HCT116 (cell line): ENCODE data around the gene HHLA2. TPM values are rescaled to one million over a fixed set of nuclear protein-coding genes. Genes with fewer than 3 reads are reported as not detected.

ENCODE experiments used
- ATAC-seq: fragments of 200-7000 bp; cut with Tn5 transposase; 2 replicates; pipeline ENCODE4 v1.9.1; 2020; ENCODE audit warnings: mild to moderate bottlenecking, moderate library complexity
- BruUV-seq: library from RNA; stranded (reverse); fragments of 400-500 nt; replicated peaks from 2 replicates; lab custom pipeline; 2021; lab: Mats Ljungman, UMichigan
- CTCF ChIA-PET: fragments of 300-600 bp; sonication (Branson Sonifier 250); formaldehyde crosslinking; loops from one replicate; lab custom pipeline; 2021; ENCODE audit warnings: antibody characterized with exemption; lab: Charles Lee
- POLR2A ChIA-PET: fragments of 300-600, 350-600 bp; sonication (Branson Sonifier 250); formaldehyde crosslinking; loops from one replicate; lab custom pipeline; 2021; ENCODE audit warnings: antibody characterized with exemption; lab: Charles Lee
- RAD21 ChIA-PET, 2 experiments: fragments of 300-600 bp; sonication (Branson Sonifier 250); formaldehyde crosslinking; loops; one replicate each; lab custom pipeline; 2023; ENCODE audit warnings: low total read pairs in 2 of 2; ENCODE audit not compliant: uncharacterized antibody in 2 of 2, unreplicated experiment in 2 of 2, low non-redundant PET in 1 of 2; lab: Charles Lee
- DNase-seq: peaks from one replicate; pipeline ENCODE4 v3.0.0-alpha.2; 2010; ENCODE audit warnings: low read depth, low spot score
- H2AFZ ChIP-seq: fragments of 200-600 bp; shearing (Covaris generic), sonication (generic); 2 replicates; pipeline ENCODE4 v1.6.1; 2017; ENCODE audit warnings: low read depth, mixed run types, mixed read lengths, antibody characterized with exemption, low read length; ENCODE audit not compliant: poor library complexity, severe bottlenecking
- H3K27ac ChIP-seq: 2 replicates; pipeline ENCODE4 v1.5.1; 2012; ENCODE audit warnings: low read depth, low read length
- H3K27me3 ChIP-seq: fragments of 200-600 bp; sonication (generic); 2 replicates; pipeline ENCODE4 v1.6.1; 2016; ENCODE audit warnings: mixed run types, low read length, mixed read lengths; ENCODE audit not compliant: insufficient read depth
- H3K36me3 ChIP-seq, 2 experiments: fragments of 200-500 bp in 1 of 2; fragments of 200-600 bp in 1 of 2; sonication (Bioruptor generic) in 1 of 2; sonication (generic) in 1 of 2; 2 replicates each; pipeline versions ENCODE4 v1.5.1 to v1.6.1; 2014 to 2016; ENCODE audit warnings: low read length in 2 of 2, inconsistent platforms in 1 of 2, mixed read lengths in 1 of 2, mixed run types in 1 of 2; ENCODE audit not compliant: insufficient read depth in 2 of 2, control insufficient read depth in 1 of 2
- H3K4me1 ChIP-seq, 2 experiments: fragments of 200-600 bp in 1 of 2; sonication (generic) in 1 of 2; 2 replicates each; pipeline versions ENCODE4 v1.5.1 to v1.6.1; 2012 to 2017; ENCODE audit warnings: low read length in 2 of 2, inconsistent platforms in 1 of 2, mild to moderate bottlenecking in 1 of 2, mixed read lengths in 1 of 2, mixed run types in 1 of 2, moderate library complexity in 1 of 2; ENCODE audit not compliant: insufficient read depth in 2 of 2, control insufficient read depth in 1 of 2
- H3K4me2 ChIP-seq: fragments of 200-600 bp; sonication (generic); 2 replicates; pipeline ENCODE4 v1.6.1; 2017; ENCODE audit warnings: mixed run types, low read length, mixed read lengths
- H3K4me3 ChIP-seq, 2 experiments: fragments of 200-600 bp in 1 of 2; sonication (generic) in 1 of 2; replicated peaks in 1 of 2; 2 replicates each; pipeline ENCODE4 v1.5.1; 2011 to 2016; ENCODE audit warnings: low read length in 2 of 2, control low read depth in 1 of 2, low read depth in 1 of 2, mild to moderate bottlenecking in 1 of 2, mixed read lengths in 1 of 2, mixed run types in 1 of 2
- H3K79me2 ChIP-seq: fragments of 200-600 bp; sonication (generic); 2 replicates; pipeline ENCODE4 v1.6.1; 2017; ENCODE audit warnings: mild to moderate bottlenecking, mixed run types, low read length, moderate library complexity, mixed read lengths; ENCODE audit not compliant: insufficient read depth
- H3K9ac ChIP-seq: fragments of 200-600 bp; sonication (generic); 2 replicates; pipeline ENCODE4 v1.6.1; 2016; ENCODE audit warnings: low read length, mixed read lengths
- H3K9me2 ChIP-seq: fragments of 200-600 bp; sonication (generic), shearing (Covaris generic); 2 replicates; pipeline ENCODE4 v1.6.1; 2017; ENCODE audit warnings: mixed run types, mild to moderate bottlenecking, moderate library complexity; ENCODE audit not compliant: insufficient read depth
- H3K9me3 ChIP-seq, 2 experiments: fragments of 200-500 bp in 1 of 2; fragments of 200-600 bp in 1 of 2; sonication (Bioruptor generic) in 1 of 2; sonication (generic) in 1 of 2; 2 replicates each; pipeline ENCODE4 v1.6.1; 2014 to 2017; ENCODE audit warnings: low read length in 2 of 2, mixed read lengths in 2 of 2, inconsistent platforms in 1 of 2, low read depth in 1 of 2, mild to moderate bottlenecking in 1 of 2, mixed run types in 1 of 2, moderate library complexity in 1 of 2; ENCODE audit not compliant: control insufficient read depth in 1 of 2, insufficient read depth in 1 of 2
- H4K20me1 ChIP-seq: fragments of 200-600 bp; sonication (generic), shearing (Covaris generic); 2 replicates; pipeline ENCODE4 v1.6.1; 2017; ENCODE audit warnings: mixed run types, mild to moderate bottlenecking, moderate library complexity; ENCODE audit not compliant: insufficient read depth
- ELF1 ChIP-seq: IDR thresholded peaks from 2 replicates; pipeline ENCODE4 v1.6.1; 2012; ENCODE audit warnings: low read depth, borderline replicate concordance
- REST ChIP-seq: IDR thresholded peaks from 2 replicates; pipeline ENCODE4 v1.6.1; 2012; ENCODE audit warnings: low read depth
- SP1 ChIP-seq: IDR thresholded peaks from 2 replicates; pipeline ENCODE4 v1.6.1; 2012; ENCODE audit warnings: low read depth
- SRF ChIP-seq: IDR thresholded peaks from 2 replicates; pipeline ENCODE4 v1.6.1; 2012; ENCODE audit warnings: low read depth
- YY1 ChIP-seq: IDR thresholded peaks from 2 replicates; pipeline ENCODE4 v1.6.1; 2011; ENCODE audit warnings: low read length, low read depth, moderate library complexity, mild to moderate bottlenecking; ENCODE audit not compliant: insufficient replicate concordance; ENCODE audit errors: extremely low read depth
- ZBTB33 ChIP-seq: IDR thresholded peaks from 2 replicates; pipeline ENCODE4 v1.6.1; 2011; ENCODE audit warnings: mild to moderate bottlenecking, low read length, moderate library complexity; ENCODE audit not compliant: insufficient replicate concordance; ENCODE audit errors: extremely low read depth
- intact Hi-C: fragments of 100-400 bp; cut with micrococcal nuclease; formaldehyde crosslinking; loops from 2 replicates; pipeline ENCODE4 v1.10.0; 2022
- total RNA-seq: library from RNA; stranded (reverse); gene quantifications from one replicate; pipeline ENCODE4 v1.2.1, GENCODE V29; 2021; ENCODE audit not compliant: unreplicated experiment
- TF ChIP-seq, protein P1 (sequence below), 3 experiments: fragments of 200-600 bp in 1 of 3; sonication (generic) in 1 of 3; IDR thresholded peaks in 2 of 3; conservative IDR thresholded peaks in 1 of 3; 2 replicates each; pipeline ENCODE4 v1.5.1; 2012 to 2017; ENCODE audit warnings: low read depth in 2 of 3, low read length in 2 of 3, antibody characterized with exemption in 1 of 3, borderline replicate concordance in 1 of 3, control low read depth in 1 of 3, mild to moderate bottlenecking in 1 of 3, mixed read lengths in 1 of 3, mixed run types in 1 of 3, moderate library complexity in 1 of 3; ENCODE audit not compliant: insufficient read depth in 1 of 3

HHLA2 gene
- total RNA-seq, 1 experiment from 2014 or later: not detected

DNA sequence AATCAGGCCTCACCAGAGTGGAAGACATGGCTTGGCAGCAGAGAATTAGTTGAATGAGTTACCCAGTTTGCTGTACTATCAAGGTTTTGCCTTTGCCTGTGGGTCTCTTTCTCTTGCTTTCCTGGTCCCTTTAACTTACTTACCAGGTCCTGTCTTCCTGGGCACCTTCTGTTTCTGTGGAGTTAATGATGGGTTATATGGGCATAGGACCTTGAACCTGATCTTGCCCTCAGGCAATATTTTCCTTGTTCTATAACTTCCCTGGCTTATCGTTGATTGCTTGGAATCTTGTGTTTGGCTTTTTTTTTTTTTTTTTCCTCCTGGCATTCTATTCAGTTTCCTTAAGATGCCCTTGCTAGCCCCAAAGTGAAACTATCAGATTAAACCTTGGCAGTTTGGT is 106.8 kb downstream of the HHLA2 start:
- Histone ChIP-seq H3K27ac (no peak overlapping the region), H4K20me1 (no peaks in the 10 kb centered on the region), H3K27me3 (no peaks in the 10 kb centered on the region), H3K79me2 (no peaks in the 10 kb centered on the region), H3K36me3 (no peaks in the 10 kb centered on the region), H3K4me3 (no peak overlapping the region), H3K9me2 (no peaks in the 10 kb centered on the region), H2AFZ (no peak overlapping the region), H3K9ac (no peak overlapping the region), H3K4me1 (no peaks in the 10 kb centered on the region), H3K4me2 (no peak overlapping the region), H3K9me3 (no peaks in the 10 kb centered on the region)
- ChIA-PET CTCF (no interaction called here), RAD21 (no interaction called here), POLR2A (no interaction called here)
- intact Hi-C loops: no loop called here
- DNase-seq: no peak
- BruUV-seq: no TSS peak
- ATAC-seq: no peak
- no peak for TF ChIP-seq ZBTB33

DNA sequence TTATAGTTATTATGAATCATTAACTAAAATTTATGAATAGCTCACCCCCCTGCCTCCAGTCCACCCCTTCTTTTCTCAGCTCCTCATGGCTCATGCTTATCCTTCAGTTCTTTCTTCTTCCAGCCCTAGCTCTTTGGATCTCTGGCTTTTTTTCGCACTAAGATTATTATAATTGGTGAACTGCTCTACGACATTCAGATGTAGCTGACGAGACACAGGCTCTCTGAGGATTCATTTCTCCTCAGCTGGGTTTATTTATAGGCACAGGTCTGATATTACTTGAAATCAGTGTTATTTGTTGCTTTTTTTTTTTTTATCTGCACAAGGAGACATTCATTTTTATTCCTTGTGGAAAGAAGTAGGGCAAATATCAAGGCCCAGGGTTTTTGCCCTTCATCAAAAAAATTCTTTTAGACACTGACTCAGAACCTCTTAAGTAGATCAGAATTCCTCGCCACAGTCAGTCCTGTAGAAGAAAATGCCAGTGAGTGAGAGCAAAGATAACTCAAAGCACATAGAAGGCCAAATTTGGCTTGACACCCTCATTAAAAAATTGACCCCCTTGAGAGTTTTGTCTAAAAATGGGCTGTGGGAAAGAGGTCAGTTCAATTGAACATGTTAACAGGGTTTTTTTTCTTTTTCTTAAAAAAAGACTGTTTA is 107.5 kb downstream of the HHLA2 start:
- Histone ChIP-seq H3K4me3 (no peak overlapping the region), H3K9ac (no peak overlapping the region), H3K79me2 (no peaks in the 10 kb centered on the region), H3K9me3 (no peaks in the 10 kb centered on the region), H3K27ac (no peak overlapping the region), H4K20me1 (no peaks in the 10 kb centered on the region), H3K9me2 (no peaks in the 10 kb centered on the region), H3K36me3 (no peaks in the 10 kb centered on the region), H3K27me3 (no peaks in the 10 kb centered on the region), H3K4me1 (no peaks in the 10 kb centered on the region), H2AFZ (no peak overlapping the region), H3K4me2 (no peak overlapping the region)
- POLR2A ChIA-PET: no interaction called here
- DNase-seq (no peak), ATAC-seq (no peak)
- RAD21 ChIA-PET: no interaction called here
- TF ChIP-seq SP1 (no peak), ZBTB33 (no peak), ELF1 (no peak), YY1 (no peak), REST (no peak), SRF (no peak)
- TF ChIP-seq, protein P1, sequence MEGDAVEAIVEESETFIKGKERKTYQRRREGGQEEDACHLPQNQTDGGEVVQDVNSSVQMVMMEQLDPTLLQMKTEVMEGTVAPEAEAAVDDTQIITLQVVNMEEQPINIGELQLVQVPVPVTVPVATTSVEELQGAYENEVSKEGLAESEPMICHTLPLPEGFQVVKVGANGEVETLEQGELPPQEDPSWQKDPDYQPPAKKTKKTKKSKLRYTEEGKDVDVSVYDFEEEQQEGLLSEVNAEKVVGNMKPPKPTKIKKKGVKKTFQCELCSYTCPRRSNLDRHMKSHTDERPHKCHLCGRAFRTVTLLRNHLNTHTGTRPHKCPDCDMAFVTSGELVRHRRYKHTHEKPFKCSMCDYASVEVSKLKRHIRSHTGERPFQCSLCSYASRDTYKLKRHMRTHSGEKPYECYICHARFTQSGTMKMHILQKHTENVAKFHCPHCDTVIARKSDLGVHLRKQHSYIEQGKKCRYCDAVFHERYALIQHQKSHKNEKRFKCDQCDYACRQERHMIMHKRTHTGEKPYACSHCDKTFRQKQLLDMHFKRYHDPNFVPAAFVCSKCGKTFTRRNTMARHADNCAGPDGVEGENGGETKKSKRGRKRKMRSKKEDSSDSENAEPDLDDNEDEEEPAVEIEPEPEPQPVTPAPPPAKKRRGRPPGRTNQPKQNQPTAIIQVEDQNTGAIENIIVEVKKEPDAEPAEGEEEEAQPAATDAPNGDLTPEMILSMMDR (IDR thresholded peaks at IDR 0.05 in 2 of 3, conservative IDR thresholded peaks at IDR 0.05 in 1 of 3; ENCODE audit: borderline replicate concordance in 1 of 3, insufficient read depth in 1 of 3, low read depth in 2 of 3, low read length in 2 of 3): no peak
- intact Hi-C loops: no loop called here
- no TSS peak for BruUV-seq
- CTCF ChIA-PET: no interaction called here
